ENCODE results near the gene DNAAF8. TPM values are rescaled to one million over a fixed set of nuclear protein-coding genes. Genes with fewer than 3 reads are reported as not detected.

Gene DNAAF8
- total RNA-seq, 2 donors from 2014 or later, result 0.61 to 0.69 TPM

- intact Hi-C loops (cut with DNase I), result no loop called here
- no peak for DNase-seq
Observed at GRCh38 chr16:4762205-4762604, 27.9 kb downstream of the DNAAF8 start.

GRCh38 chr16:4763791-4764190 lies 29.5 kb downstream of the DNAAF8 start:
- intact Hi-C loops (cut with DNase I), result no loop called here
- H3K27me3 ChIP-seq, result no peaks in the 10 kb centered on the region
- peaks cover 15% of the 10 kb centered on the region for H3K4me1 ChIP-seq
- no peak overlapping the region for H3K27ac ChIP-seq
- no peak for TF ChIP-seq CTCF (IDR thresholded peaks at IDR 0.05)
- peaks cover 7% of the 10 kb centered on the region for H3K36me3 ChIP-seq
- H3K9me3 ChIP-seq, result no peaks in the 10 kb centered on the region
- H3K9ac ChIP-seq (ENCODE audit: low read depth in 2 of 2, low read length in 2 of 2), result no peak overlapping the region
- DNase-seq, result no peak
- no peak overlapping the region for H3K4me3 ChIP-seq

More at GRCh38 chr16:4762205-4762604, 27.9 kb downstream of the DNAAF8 start:
- Histone ChIP-seq H3K9ac (ENCODE audit: low read depth in 2 of 2, low read length in 2 of 2) (no peak overlapping the region), H3K4me1 (peaks cover 11% of the 10 kb centered on the region), H3K9me3 (no peaks in the 10 kb centered on the region), H3K4me3 (no peak overlapping the region), H3K36me3 (peaks cover 7% of the 10 kb centered on the region), H3K27me3 (no peaks in the 10 kb centered on the region), H3K27ac (no peak overlapping the region)
- TF ChIP-seq CTCF (IDR thresholded peaks at IDR 0.05), result no peak

GRCh38 chr16:4765511-4766474 lies 31.5 kb downstream of the DNAAF8 start:
- peak overlapping the region; percentile 90 for H3K27ac ChIP-seq
- H3K27me3 ChIP-seq, result no peaks in the 10 kb centered on the region
- H3K4me1 ChIP-seq, result peaks cover 15% of the 10 kb centered on the region
- intact Hi-C loops (cut with DNase I), result no loop called here
- H3K36me3 ChIP-seq, result no peaks in the 10 kb centered on the region
- DNase-seq, result no peak
- no peaks in the 10 kb centered on the region for H3K9me3 ChIP-seq
- TF ChIP-seq CTCF (IDR thresholded peaks at IDR 0.05), result no peak
- H3K4me3 ChIP-seq, result peak overlapping the region; percentile 97
- peak overlapping the region; percentile 87 to 96 for H3K9ac ChIP-seq (ENCODE audit: low read depth in 2 of 2, low read length in 2 of 2)

- no peak for TF ChIP-seq CTCF (IDR thresholded peaks at IDR 0.05)
- no peaks in the 10 kb centered on the region for H3K36me3 ChIP-seq
- intact Hi-C loops (cut with DNase I), result no loop called here
- H3K9me3 ChIP-seq, result no peaks in the 10 kb centered on the region
- H3K4me3 ChIP-seq, result peak within 1 kb of the TSS; percentile 97
- peak; percentile 99 for DNase-seq
- H3K27me3 ChIP-seq, result no peaks in the 10 kb centered on the region
- peaks cover 15% of the 10 kb centered on the region for H3K4me1 ChIP-seq
- H3K9ac ChIP-seq (ENCODE audit: low read depth in 2 of 2, low read length in 2 of 2), result peak within 1 kb of the TSS; percentile 87 to 96
- H3K27ac ChIP-seq, result peak within 1 kb of the TSS; percentile 90
Observed at GRCh38 chr16:4766875-4767628, 32.7 kb downstream of the DNAAF8 start, which contains the start of gene ZNF500. Gene ZNF500, minus strand, starts transcription at chr16:4767162. Its CDS starts 1,184 bp downstream, at chr16:4765978.

- intact Hi-C loops (cut with DNase I), result loop anchor here (2.0 kb wide), 1 partner anchor 33 kb away; no protein-coding TSS in a partner anchor
- H3K27ac ChIP-seq, result peak overlapping the region; percentile 90
- H3K4me3 ChIP-seq, result peak overlapping the region; percentile 97
- H3K27me3 ChIP-seq, result no peaks in the 10 kb centered on the region
- peaks cover 15% of the 10 kb centered on the region for H3K4me1 ChIP-seq
- H3K9me3 ChIP-seq, result no peaks in the 10 kb centered on the region
- H3K9ac ChIP-seq (ENCODE audit: low read depth in 2 of 2, low read length in 2 of 2), result peak overlapping the region; percentile 53
- DNase-seq, result peak; percentile 38
- no peaks in the 10 kb centered on the region for H3K36me3 ChIP-seq
- no peak for TF ChIP-seq CTCF (IDR thresholded peaks at IDR 0.05)
Observed at GRCh38 chr16:4767872-4768548, 33.7 kb downstream of the DNAAF8 start.

All from colonic mucosa (tissue), 4 donors.